HG03378 (cell line): ENCODE measurements around the gene VEGFB.
"Not testable (repeated sequence)": the region's sequence is repeated elsewhere in the genome, so short reads cannot be mapped to it uniquely, and the experiment has no call there.

Experiments
- ATAC-seq: cut with Tn5 transposase; IDR thresholded peaks from one replicate; pipeline ENCODE4 v1.9.1; 2021; ENCODE audit warnings: mild to moderate bottlenecking, moderate library complexity; ENCODE audit not compliant: unreplicated experiment

Gene VEGFB

GRCh38 chr11:64245797-64246620 is 11.6 kb downstream of the VEGFB start:
- ATAC-seq: no peak

DNA sequence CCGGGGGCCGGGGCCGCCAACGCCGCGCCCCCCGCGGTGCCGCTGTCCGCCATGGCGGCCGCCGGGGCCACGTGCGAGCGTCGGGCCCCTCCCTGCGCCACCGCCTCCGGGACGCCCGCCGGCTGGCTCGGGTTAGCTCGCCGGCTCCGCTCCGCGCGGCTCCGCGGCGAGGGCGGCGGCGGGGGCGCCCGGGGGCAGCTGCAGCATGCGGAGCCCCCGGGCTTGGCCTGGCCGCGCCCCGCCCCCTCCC is 12.2 kb downstream of the VEGFB start:
- not testable (repeated sequence) for ATAC-seq

DNA sequence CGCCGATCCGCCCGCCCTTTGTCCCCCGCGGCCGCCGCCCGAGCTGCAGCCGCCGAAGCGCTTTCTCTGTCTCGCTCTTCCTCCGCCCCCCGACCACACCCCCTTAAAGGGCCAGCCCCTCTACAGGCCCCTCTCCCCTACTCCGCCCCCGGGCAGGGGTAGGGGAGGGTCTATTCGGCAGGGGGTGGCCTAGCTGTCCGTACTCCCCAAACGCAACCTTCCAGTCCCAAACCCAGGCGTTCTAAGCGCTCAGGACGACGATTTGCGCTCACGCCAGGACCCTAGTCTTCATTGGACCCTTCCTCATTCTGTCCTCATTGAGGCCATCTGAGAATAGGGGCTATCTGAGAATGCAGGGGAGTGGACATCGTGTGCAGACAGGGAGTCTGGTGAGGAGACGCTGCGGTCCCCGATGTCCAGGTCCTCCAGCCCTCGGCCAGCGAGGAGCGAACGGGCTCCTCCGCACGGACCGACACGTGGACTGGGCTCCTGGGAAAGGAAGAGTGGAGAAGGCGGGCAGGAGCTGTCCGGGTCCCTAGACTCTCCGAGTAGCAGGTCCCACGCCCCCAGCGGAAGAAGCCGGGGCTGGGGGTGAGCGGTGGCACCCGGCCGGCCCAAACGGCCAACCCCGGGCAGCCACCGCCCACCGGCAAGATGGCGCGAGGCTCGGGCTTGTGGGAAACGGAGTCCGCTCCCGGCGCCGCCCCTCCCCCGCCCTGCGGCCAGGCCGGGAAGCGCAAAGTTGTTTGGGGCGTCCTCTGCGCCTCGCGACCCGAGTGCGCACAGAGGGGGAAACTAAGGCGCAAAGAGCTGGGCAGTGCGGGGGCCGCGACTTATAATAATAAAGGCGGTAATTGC is 12.7 kb downstream of the VEGFB start, which contains the start of gene PPP1R14B:
PPP1R14B (minus strand) TSS at position 73 of the 858 bp plus-strand sequence. CDS start 270 bp downstream, outside the sequence.
- no peak for ATAC-seq

DNA sequence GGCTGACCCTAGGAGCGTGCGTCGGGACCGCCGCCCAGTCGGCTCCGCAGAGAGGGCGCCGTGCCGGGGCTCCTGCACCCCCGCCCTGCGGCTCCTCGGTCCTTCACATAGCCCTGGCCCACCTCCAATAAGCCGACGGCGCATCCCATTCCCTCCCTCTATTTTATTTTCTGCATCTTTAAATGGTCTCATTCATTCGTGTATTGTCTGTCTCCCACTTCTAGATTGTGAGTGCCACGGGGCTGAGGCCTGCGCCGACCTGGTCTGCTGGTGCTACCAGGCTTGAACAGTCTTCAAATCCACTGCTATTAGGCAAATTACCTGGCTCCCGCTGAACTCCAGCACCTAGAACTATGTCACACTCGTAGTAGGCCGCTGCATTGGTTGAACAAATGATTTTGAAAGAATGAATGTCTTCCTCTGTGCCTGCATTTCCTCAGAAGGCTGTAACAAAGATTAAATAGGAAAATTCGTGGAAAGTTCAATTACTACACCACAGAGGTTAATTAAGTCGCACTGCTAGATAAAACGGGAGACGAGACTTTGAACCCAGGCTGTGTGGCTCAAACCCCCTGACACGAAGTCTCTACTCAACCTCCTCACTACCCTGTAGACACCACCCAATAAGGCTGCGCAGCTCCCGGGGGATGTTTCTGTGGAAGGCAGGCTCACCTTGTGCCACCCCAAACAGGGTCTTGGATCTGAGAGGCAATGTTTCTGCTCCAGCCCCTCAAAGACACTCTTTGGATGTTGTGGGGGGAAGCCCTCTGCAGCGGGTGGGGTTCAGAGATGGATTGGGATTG is 13.5 kb downstream of the VEGFB start:
- no peak for ATAC-seq

GRCh38 chr11:64248578-64248977 is 14.2 kb downstream of the VEGFB start:
- no peak for ATAC-seq

- no peak for ATAC-seq
Observed at GRCh38 chr11:64249038-64249437, 14.7 kb downstream of the VEGFB start.

- ATAC-seq: no peak
Observed at GRCh38 chr11:64249563-64250414, 15.4 kb downstream of the VEGFB start.

DNA sequence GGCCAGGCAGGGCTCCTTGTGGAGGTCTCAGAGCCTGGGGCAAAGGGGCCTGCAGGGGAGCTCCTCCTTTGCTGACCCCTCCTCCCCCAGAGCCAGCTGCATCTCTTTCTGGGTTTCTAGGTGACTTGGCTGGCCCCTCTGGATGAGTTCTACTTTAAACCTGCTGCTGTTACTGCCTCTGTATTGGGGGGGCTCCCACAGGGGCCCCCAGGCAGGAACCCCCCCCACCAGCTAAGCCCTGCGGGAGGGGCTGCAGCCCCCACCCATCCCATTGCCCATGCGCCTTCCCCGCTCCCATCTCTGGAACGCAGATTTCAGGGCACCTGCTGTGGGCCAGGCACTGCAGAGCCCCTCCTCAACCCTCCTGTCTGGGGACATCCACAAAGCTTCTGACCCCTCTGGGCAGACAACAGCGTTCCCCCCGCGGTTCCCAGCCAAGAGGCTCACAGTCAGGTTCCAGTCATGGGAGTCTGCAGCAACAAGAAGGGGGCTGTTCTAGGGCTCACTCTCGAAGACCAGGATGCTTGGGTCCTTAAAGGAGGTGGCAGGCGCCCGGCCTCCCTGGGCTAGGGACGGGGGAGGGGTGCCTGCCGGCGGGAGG is 16.1 kb downstream of the VEGFB start:
- no peak for ATAC-seq

GRCh38 chr11:64251016-64251752 is 16.8 kb downstream of the VEGFB start, which contains the start of gene PLCB3:
TSS of gene PLCB3 (plus strand) at chr11:64251530. CDS start at chr11:64251650, 120 bp downstream.
- ATAC-seq: no peak

DNA sequence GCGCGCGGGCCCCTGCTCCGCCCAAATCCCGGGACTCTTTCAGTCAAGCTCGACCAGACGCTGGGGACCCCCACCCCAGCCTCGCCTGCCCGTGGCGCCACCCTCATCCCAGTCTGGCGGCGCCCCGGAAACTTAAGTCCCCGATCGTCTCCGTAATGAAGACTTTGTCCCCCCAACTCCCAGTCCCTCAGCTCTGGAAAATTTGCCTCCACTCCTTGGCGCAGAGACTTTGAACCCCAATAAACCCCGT is 17.3 kb downstream of the VEGFB start:
- no peak for ATAC-seq

GRCh38 chr11:64252003-64252872 is 17.9 kb downstream of the VEGFB start:
- ATAC-seq: no peak

DNA sequence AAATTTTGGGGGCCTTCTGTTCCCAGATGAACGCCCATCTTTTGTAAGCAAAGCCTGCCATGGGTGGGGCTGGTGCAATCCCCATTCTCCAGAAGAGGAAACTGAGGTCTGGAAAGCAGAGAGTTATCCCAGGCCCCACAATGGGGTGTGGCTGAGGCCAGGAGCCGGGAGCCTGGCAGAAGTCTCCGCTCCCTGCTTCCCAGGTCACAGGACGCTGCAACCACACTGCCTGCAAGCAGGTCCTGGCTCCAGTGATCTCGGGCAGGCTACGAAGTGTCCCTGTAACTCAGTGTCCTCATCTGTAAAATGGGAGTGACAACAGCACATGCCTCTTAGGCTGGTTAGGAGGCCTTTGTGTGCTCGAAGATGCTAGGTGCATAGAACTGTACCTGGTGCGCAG is 18.7 kb downstream of the VEGFB start:
- ATAC-seq: no peak

GRCh38 chr11:64253481-64253880 is 19.1 kb downstream of the VEGFB start:
- no peak for ATAC-seq

DNA sequence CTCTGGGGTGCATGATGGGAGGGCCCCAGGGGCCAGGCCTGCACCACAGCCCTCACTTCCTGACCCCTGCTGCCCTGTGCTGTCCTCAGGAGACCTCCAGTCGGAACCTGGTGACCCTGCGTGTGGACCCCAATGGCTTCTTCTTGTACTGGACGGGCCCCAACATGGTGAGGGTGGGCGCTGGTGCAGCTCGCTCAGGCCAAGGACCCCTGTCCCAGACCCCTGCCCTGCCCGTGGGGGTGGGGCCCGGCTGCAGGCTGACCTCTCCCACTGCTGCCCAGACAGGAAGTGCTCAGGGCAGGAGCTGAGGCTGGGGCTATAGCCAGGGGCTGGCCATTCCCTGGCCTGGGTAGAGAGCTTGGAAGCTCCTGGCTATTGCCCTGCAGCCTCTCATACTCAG is 19.9 kb downstream of the VEGFB start:
- ATAC-seq: no peak

- ATAC-seq: no peak
Observed at GRCh38 chr11:64255135-64256128, 21.0 kb downstream of the VEGFB start.

- no peak for ATAC-seq
Observed at GRCh38 chr11:64256300-64256699, 21.9 kb downstream of the VEGFB start.

DNA sequence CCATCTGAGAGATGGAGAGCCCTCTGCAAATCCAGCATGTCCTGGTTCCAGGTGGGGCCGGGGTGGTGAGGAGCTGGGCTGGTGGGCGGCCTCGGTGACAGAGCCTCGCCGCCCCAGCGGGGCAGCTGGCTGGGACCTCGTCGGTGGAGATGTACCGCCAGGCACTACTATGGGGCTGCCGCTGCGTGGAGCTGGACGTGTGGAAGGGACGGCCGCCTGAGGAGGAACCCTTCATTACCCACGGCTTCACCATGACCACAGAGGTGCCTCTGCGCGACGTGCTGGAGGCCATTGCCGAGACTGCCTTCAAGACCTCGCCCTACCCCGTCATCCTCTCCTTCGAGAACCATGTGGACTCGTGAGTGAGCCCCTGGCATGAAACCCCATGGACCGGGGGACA is 24.0 kb downstream of the VEGFB start:
- no peak for ATAC-seq
